ENCODE measurements around the gene MYH4.

DNA sequence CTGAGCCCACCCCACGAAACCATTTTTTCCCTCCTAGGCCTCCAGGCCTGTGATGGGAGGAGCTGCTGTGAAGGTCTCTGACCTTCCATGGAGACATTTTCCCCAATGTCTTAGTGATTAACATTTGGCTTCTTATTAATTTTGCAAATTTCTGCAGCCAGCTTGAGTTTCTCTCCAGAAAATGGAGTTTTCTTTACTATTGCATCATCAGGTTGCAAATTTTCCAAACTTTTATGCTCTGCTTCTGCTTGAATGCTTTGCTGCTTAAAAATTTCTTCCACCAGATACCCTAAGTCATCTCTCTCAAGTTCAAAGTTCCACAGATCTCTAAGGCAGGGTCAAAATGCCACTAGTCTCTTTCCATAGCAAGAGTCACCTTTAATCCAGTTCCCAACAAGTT lies 12.9 kb upstream of the MYH4 start:
- TF ChIP-seq HDAC2 (IDR thresholded peaks at IDR 0.05) (no peak), RAD21 (conservative IDR thresholded peaks at IDR 0.05 in 1 of 2, IDR thresholded peaks at IDR 0.05 in 1 of 2) (no peak)
- TF ChIP-seq, protein P1, sequence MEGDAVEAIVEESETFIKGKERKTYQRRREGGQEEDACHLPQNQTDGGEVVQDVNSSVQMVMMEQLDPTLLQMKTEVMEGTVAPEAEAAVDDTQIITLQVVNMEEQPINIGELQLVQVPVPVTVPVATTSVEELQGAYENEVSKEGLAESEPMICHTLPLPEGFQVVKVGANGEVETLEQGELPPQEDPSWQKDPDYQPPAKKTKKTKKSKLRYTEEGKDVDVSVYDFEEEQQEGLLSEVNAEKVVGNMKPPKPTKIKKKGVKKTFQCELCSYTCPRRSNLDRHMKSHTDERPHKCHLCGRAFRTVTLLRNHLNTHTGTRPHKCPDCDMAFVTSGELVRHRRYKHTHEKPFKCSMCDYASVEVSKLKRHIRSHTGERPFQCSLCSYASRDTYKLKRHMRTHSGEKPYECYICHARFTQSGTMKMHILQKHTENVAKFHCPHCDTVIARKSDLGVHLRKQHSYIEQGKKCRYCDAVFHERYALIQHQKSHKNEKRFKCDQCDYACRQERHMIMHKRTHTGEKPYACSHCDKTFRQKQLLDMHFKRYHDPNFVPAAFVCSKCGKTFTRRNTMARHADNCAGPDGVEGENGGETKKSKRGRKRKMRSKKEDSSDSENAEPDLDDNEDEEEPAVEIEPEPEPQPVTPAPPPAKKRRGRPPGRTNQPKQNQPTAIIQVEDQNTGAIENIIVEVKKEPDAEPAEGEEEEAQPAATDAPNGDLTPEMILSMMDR (IDR thresholded peaks at IDR 0.05), result no peak
